Adrenal gland (tissue), 5 donors: ENCODE results near the gene BRD1.

Experiments used
- CTCF ChIP-seq, 6 experiments: fragments of 450-650 bp in 4 of 6; fragments of 200-600 bp in 2 of 6; sonication (generic) in 1 of 6; IDR thresholded peaks; 1 replicate in 5 of 6; 2 replicates in 1 of 6; pipeline versions ENCODE4 v1.5.1 to v1.8.0; 2016 to 2021; ENCODE audit warnings: antibody characterized with exemption in 6 of 6, mild to moderate bottlenecking in 2 of 6, moderate library complexity in 1 of 6
- POLR2A ChIP-seq, 2 donors: fragments of 450-650 bp; IDR thresholded peaks; one replicate each; pipeline ENCODE4 v1.6.1; 2017; ENCODE audit warnings: antibody characterized with exemption in 2 of 2, mild to moderate bottlenecking in 2 of 2, moderate library complexity in 1 of 2
- donor health status: DM: no; HTN: no; CAD: no.

GRCh38 chr22:49866646-49867045, 39.0 kb upstream of the BRD1 start:
- TF ChIP-seq CTCF (IDR thresholded peaks at IDR 0.05) (no peak), POLR2A (IDR thresholded peaks at IDR 0.05) (no peak)
